Heart left ventricle (tissue), 13 donors: ENCODE measurements around the gene DPP10.

Source experiments
- CTCF ChIP-seq, 12 donors: fragments of 200-600 bp; sonication (generic) in 4 of 12; IDR thresholded peaks; one replicate each; pipeline versions ENCODE4 v1.5.0 to v1.8.0; 2018 to 2022; ENCODE audit warnings: antibody characterized with exemption in 12 of 12, mild to moderate bottlenecking in 5 of 12
- POLR2A ChIP-seq, 2 donors: fragments of 450-650 bp; IDR thresholded peaks; one replicate each; pipeline ENCODE4 v1.6.1; 2017; ENCODE audit warnings: antibody characterized with exemption in 2 of 2, mild to moderate bottlenecking in 2 of 2, moderate library complexity in 2 of 2
- donor health status: ischemic (EF 13 %, LVEDD 7.1; RV severe dilation, severe dysfunction).
- donor health status: DM: no; HTN: yes; CAD: no.
- donor health status: DM: no; HTN: no; CAD: no.
- donor health status: ischemic (EF 25% LVEDD 6.9; RV normal size, moderate dysfunction).
- donor health status: ischemic (EF 25% LVEDD 5.7; RV mildly dilated, moderate dysfunction).
- donor health status: ischemic (EF 35%, LVEDD 5.7; RV mildly dilated, moderate dysfunction).
- donor health status: nonischemic (EF 11% LVEDD 7.7; RV severe dilation, severe dysfunction).
- donor health status: DM: yes; HTN: yes; CAD: no.
- donor health status: PGD.
- donor health status: ischemic (EF 29% LVEDD 5.4; RV normal size, mild dysfunction).
- donor health status: nonischemic (EF 23%, LVEDD 6.1; RV moderate dilation, normal function).

- TF ChIP-seq CTCF (IDR thresholded peaks at IDR 0.05) (no peak), POLR2A (IDR thresholded peaks at IDR 0.05) (no peak)
Observed at GRCh38 chr2:115011721-115012120, 569.3 kb downstream of the DPP10 start.
